Neural cell (in vitro differentiated cells): ENCODE measurements around the gene TRMT10B. TPM values are rescaled to one million over a fixed set of nuclear protein-coding genes. Genes with fewer than 3 reads are reported as not detected.

ENCODE experiments used
- H2AFZ ChIP-seq: fragments of 200-600, 300-800 bp; sonication (generic), shearing (Covaris generic); 2 replicates; pipeline ENCODE4 v1.6.0; 2014; ENCODE audit warnings: low read depth, mild to moderate bottlenecking, antibody characterized with exemption, low read length, moderate library complexity
- H3F3A ChIP-seq: fragments of 200-600 bp; shearing (Covaris generic); 2 replicates; pipeline ENCODE4 v1.6.1; 2016; ENCODE audit warnings: mild to moderate bottlenecking, moderate library complexity, mixed read lengths, antibody characterized with exemption, low read length; ENCODE audit not compliant: insufficient read depth, poor library complexity, severe bottlenecking
- H3K27ac ChIP-seq: fragments of 200-600, 300-800 bp; sonication (generic), shearing (Covaris generic); 2 replicates; pipeline ENCODE4 v1.5.1; 2014; ENCODE audit warnings: mild to moderate bottlenecking, low read length, moderate library complexity
- H3K27me3 ChIP-seq: fragments of 300-800, 200-600 bp; sonication (generic), shearing (Covaris generic); 2 replicates; pipeline ENCODE4 v1.6.0; 2014; ENCODE audit warnings: mild to moderate bottlenecking, low read depth, low read length, moderate library complexity; ENCODE audit not compliant: insufficient read depth
- H3K36me3 ChIP-seq: fragments of 300-800, 200-600 bp; sonication (generic), shearing (Covaris generic); 2 replicates; pipeline ENCODE4 v1.5.1; 2014; ENCODE audit warnings: mild to moderate bottlenecking, antibody characterized with exemption, low read length, moderate library complexity; ENCODE audit not compliant: insufficient read depth
- H3K4me2 ChIP-seq: fragments of 300-800, 200-600 bp; sonication (generic), shearing (Covaris generic); 2 replicates; pipeline ENCODE4 v1.6.0; 2014; ENCODE audit warnings: mild to moderate bottlenecking, low read length
- H3K4me3 ChIP-seq: fragments of 300-800, 200-600 bp; sonication (generic), shearing (Covaris generic); 2 replicates; pipeline ENCODE4 v1.5.1; 2014; ENCODE audit warnings: mild to moderate bottlenecking, low read length, moderate library complexity
- H3K79me2 ChIP-seq: fragments of 200-600 bp; shearing (Covaris generic); replicated peaks from 2 replicates; pipeline ENCODE4 v1.6.0; 2014; ENCODE audit warnings: mild to moderate bottlenecking, low read length, moderate library complexity; ENCODE audit not compliant: insufficient read depth
- H3K9ac ChIP-seq: fragments of 300-800, 200-600 bp; sonication (generic), shearing (Covaris generic); 2 replicates; pipeline ENCODE4 v1.6.1; 2016; ENCODE audit warnings: mild to moderate bottlenecking, low read length, mixed read lengths
- H3K9me2 ChIP-seq: fragments of 200-600 bp; shearing (Covaris generic); 2 replicates; pipeline ENCODE4 v1.6.1; 2016; ENCODE audit warnings: mild to moderate bottlenecking, low read length, mixed read lengths; ENCODE audit not compliant: insufficient read depth
- H3K9me3 ChIP-seq: fragments of 200-600, 300-800 bp; sonication (generic), shearing (Covaris generic); 2 replicates; pipeline ENCODE4 v1.6.1; 2016; ENCODE audit warnings: mild to moderate bottlenecking, mixed run types, low read length, moderate library complexity, mixed read lengths
- H4K20me1 ChIP-seq: fragments of 200-600 bp; shearing (Covaris generic); 2 replicates; pipeline ENCODE4 v1.6.1; 2016; ENCODE audit warnings: mild to moderate bottlenecking, mixed run types; ENCODE audit not compliant: insufficient read depth
- EP300 ChIP-seq: fragments of 450-650 bp; conservative IDR thresholded peaks from 2 replicates; pipeline ENCODE4 v1.6.1; 2014; ENCODE audit warnings: antibody characterized with exemption, mild to moderate bottlenecking, moderate library complexity; ENCODE audit not compliant: poor library complexity, severe bottlenecking
- EZH2 ChIP-seq: fragments of 200-600, 300-800 bp; shearing (Covaris generic), sonication (generic); IDR thresholded peaks from 2 replicates; pipeline ENCODE4 v1.6.1; 2014; ENCODE audit warnings: antibody characterized with exemption, low read length, borderline replicate concordance, mild to moderate bottlenecking; ENCODE audit not compliant: insufficient read depth, poor library complexity, severe bottlenecking
- MXI1 ChIP-seq: fragments of 450-650 bp; conservative IDR thresholded peaks from 2 replicates; pipeline ENCODE4 v1.6.1; 2014; ENCODE audit warnings: antibody characterized with exemption, mild to moderate bottlenecking; ENCODE audit not compliant: poor library complexity, severe bottlenecking
- POLR2AphosphoS5 ChIP-seq: IDR thresholded peaks from 2 replicates; pipeline ENCODE4 v1.6.1; 2012
- RAD21 ChIP-seq: fragments of 450-650 bp; conservative IDR thresholded peaks from 2 replicates; pipeline ENCODE4 v1.6.1; 2014; ENCODE audit warnings: antibody characterized with exemption, mild to moderate bottlenecking, moderate library complexity
- SMC3 ChIP-seq: fragments of 450-650 bp; conservative IDR thresholded peaks from 2 replicates; pipeline ENCODE4 v1.6.1; 2014; ENCODE audit warnings: antibody characterized with exemption, mild to moderate bottlenecking, moderate library complexity; ENCODE audit not compliant: poor library complexity
- TAF1 ChIP-seq: IDR thresholded peaks from 2 replicates; pipeline ENCODE4 v1.6.1; 2012; ENCODE audit warnings: low read depth
- polyA plus RNA-seq: library from polyadenylated mRNA; depleted of rRNA; stranded (reverse); fragments of >200 nt; gene quantifications from 2 replicates; pipeline ENCODE4 v1.2.3, GENCODE V29; 2014
- TF ChIP-seq, protein P1 (sequence below): IDR thresholded peaks from 2 replicates; pipeline ENCODE4 v1.6.1; 2012; ENCODE audit warnings: borderline replicate concordance
- TF ChIP-seq, protein P2 (sequence below): fragments of 450-650 bp; IDR thresholded peaks from 2 replicates; pipeline ENCODE4 v1.5.1; 2014; ENCODE audit warnings: antibody characterized with exemption, mild to moderate bottlenecking, moderate library complexity; ENCODE audit not compliant: poor library complexity, severe bottlenecking

Gene TRMT10B
- polyA plus RNA-seq, 1 donor from 2014 or later, result 11.2 TPM

DNA sequence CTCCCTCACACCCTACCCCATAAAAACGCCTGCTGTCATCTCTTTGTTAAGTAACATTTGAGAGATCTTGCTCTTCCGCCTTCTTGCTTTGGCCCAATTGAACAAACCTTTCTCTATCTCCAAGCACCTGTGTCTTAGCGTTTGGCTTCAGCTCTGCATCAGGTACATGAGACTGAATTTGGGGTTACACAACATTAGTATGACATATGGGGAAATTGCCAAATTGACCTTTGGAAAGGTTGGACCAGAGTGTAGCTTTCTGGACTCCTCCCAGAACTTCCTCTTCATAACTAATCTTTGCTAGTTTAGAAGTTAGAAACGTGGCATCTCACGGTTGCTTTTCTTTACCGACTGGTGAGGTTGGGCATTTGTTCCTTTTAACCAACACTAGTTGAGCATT is 34.7 kb downstream of the TRMT10B start:
- H3K9ac ChIP-seq, result no peak overlapping the region
- no peaks in the 10 kb centered on the region for H3K9me2 ChIP-seq
- H4K20me1 ChIP-seq, result no peaks in the 10 kb centered on the region
- H3K9me3 ChIP-seq, result no peaks in the 10 kb centered on the region
- no peaks in the 10 kb centered on the region for H3F3A ChIP-seq
- H3K27me3 ChIP-seq, result no peaks in the 10 kb centered on the region
- TF ChIP-seq MXI1 (no peak), RAD21 (no peak), SMC3 (no peak), POLR2AphosphoS5 (no peak), TAF1 (no peak), EP300 (no peak), EZH2 (no peak)
- TF ChIP-seq, protein P1, sequence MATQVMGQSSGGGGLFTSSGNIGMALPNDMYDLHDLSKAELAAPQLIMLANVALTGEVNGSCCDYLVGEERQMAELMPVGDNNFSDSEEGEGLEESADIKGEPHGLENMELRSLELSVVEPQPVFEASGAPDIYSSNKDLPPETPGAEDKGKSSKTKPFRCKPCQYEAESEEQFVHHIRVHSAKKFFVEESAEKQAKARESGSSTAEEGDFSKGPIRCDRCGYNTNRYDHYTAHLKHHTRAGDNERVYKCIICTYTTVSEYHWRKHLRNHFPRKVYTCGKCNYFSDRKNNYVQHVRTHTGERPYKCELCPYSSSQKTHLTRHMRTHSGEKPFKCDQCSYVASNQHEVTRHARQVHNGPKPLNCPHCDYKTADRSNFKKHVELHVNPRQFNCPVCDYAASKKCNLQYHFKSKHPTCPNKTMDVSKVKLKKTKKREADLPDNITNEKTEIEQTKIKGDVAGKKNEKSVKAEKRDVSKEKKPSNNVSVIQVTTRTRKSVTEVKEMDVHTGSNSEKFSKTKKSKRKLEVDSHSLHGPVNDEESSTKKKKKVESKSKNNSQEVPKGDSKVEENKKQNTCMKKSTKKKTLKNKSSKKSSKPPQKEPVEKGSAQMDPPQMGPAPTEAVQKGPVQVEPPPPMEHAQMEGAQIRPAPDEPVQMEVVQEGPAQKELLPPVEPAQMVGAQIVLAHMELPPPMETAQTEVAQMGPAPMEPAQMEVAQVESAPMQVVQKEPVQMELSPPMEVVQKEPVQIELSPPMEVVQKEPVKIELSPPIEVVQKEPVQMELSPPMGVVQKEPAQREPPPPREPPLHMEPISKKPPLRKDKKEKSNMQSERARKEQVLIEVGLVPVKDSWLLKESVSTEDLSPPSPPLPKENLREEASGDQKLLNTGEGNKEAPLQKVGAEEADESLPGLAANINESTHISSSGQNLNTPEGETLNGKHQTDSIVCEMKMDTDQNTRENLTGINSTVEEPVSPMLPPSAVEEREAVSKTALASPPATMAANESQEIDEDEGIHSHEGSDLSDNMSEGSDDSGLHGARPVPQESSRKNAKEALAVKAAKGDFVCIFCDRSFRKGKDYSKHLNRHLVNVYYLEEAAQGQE, result no peak
- TF ChIP-seq, protein P2, sequence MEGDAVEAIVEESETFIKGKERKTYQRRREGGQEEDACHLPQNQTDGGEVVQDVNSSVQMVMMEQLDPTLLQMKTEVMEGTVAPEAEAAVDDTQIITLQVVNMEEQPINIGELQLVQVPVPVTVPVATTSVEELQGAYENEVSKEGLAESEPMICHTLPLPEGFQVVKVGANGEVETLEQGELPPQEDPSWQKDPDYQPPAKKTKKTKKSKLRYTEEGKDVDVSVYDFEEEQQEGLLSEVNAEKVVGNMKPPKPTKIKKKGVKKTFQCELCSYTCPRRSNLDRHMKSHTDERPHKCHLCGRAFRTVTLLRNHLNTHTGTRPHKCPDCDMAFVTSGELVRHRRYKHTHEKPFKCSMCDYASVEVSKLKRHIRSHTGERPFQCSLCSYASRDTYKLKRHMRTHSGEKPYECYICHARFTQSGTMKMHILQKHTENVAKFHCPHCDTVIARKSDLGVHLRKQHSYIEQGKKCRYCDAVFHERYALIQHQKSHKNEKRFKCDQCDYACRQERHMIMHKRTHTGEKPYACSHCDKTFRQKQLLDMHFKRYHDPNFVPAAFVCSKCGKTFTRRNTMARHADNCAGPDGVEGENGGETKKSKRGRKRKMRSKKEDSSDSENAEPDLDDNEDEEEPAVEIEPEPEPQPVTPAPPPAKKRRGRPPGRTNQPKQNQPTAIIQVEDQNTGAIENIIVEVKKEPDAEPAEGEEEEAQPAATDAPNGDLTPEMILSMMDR, result no peak
- no peak overlapping the region for H3K27ac ChIP-seq
- no peak overlapping the region for H3K4me2 ChIP-seq
- H3K36me3 ChIP-seq, result no peaks in the 10 kb centered on the region
- no peak overlapping the region for H3K4me3 ChIP-seq
- peaks cover 12% of the 10 kb centered on the region for H3K79me2 ChIP-seq
- H2AFZ ChIP-seq, result no peak overlapping the region

DNA sequence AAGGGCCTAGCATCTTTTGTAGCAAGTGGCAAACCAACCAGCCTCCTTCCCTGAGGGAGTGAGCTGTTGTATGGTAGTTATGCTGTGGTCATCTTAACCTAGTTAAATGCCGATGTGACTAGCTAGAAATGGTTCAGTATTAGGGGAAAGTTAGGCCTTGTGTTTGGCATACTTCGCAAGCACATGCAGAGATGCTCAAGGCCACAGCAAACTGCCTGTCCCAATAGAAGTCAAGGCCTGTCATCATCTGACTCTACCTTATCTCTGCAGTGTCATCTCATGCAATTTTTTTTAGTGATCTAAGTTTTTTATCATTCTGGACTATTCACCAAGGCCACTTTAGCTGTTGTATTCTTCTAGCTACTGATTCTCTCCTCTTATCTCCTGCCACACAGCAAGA is 36.5 kb downstream of the TRMT10B start:
- H3K4me2 ChIP-seq, result no peak overlapping the region
- TF ChIP-seq, protein P2, result no peak
- TF ChIP-seq, protein P1, result no peak
- TF ChIP-seq MXI1 (no peak), RAD21 (no peak), EZH2 (no peak), EP300 (no peak), POLR2AphosphoS5 (no peak), SMC3 (no peak), TAF1 (no peak)
- H3K4me3 ChIP-seq, result no peak overlapping the region

More for the DNA sequence above, 36.5 kb downstream of the TRMT10B start:
- no peaks in the 10 kb centered on the region for H3F3A ChIP-seq
- H3K27me3 ChIP-seq, result no peaks in the 10 kb centered on the region
- no peak overlapping the region for H3K9ac ChIP-seq
- no peaks in the 10 kb centered on the region for H3K9me2 ChIP-seq
- H3K36me3 ChIP-seq, result no peaks in the 10 kb centered on the region
- no peaks in the 10 kb centered on the region for H4K20me1 ChIP-seq
- no peak overlapping the region for H3K27ac ChIP-seq
- H3K79me2 ChIP-seq, result no peaks in the 10 kb centered on the region
- H3K9me3 ChIP-seq, result no peaks in the 10 kb centered on the region
- H2AFZ ChIP-seq, result no peak overlapping the region
